ENCODE results near the gene SPTA1. TPM values are rescaled to one million over a fixed set of nuclear protein-coding genes. Genes with fewer than 3 reads are reported as not detected.

Gene SPTA1
- total and polyA plus RNA-seq, 8 donors, result 0.03 to 0.13 (median 0.09) TPM; not detected in 5

DNA sequence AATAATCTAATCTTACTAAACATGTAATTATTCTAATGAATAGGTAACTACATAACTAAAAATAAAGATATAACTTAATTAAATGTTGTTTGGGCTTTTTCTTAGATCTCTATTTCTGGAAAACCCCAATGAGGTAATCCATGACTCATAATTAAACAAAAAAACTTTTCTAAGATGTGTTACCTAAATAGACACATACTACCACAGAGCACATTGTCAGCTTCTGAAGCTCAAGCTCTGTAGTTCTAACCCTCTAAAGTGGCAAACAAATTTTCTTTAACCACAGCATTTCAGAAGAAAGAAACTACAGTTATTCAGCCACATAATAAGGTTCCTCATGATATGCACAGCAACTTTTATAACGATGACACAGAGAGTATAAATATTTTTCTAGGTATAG, 29.8 kb upstream of the SPTA1 start:
- intact Hi-C loops (cut with DNase I), result no loop called here
- no peaks in the 10 kb centered on the region for H3K36me3 ChIP-seq
- DNase-seq (no peak), FAIRE-seq (no peak), ATAC-seq (no peak)
- TF ChIP-seq, protein P1, sequence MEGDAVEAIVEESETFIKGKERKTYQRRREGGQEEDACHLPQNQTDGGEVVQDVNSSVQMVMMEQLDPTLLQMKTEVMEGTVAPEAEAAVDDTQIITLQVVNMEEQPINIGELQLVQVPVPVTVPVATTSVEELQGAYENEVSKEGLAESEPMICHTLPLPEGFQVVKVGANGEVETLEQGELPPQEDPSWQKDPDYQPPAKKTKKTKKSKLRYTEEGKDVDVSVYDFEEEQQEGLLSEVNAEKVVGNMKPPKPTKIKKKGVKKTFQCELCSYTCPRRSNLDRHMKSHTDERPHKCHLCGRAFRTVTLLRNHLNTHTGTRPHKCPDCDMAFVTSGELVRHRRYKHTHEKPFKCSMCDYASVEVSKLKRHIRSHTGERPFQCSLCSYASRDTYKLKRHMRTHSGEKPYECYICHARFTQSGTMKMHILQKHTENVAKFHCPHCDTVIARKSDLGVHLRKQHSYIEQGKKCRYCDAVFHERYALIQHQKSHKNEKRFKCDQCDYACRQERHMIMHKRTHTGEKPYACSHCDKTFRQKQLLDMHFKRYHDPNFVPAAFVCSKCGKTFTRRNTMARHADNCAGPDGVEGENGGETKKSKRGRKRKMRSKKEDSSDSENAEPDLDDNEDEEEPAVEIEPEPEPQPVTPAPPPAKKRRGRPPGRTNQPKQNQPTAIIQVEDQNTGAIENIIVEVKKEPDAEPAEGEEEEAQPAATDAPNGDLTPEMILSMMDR (IDR thresholded peaks at IDR 0.05), result no peak
- H3K4me3 ChIP-seq, result no peak overlapping the region
- H3K27me3 ChIP-seq, result peaks cover 0 to 9% (median 3%) of the 10 kb centered on the region in 4 donors
- no peaks in the 10 kb centered on the region for H3K4me1 ChIP-seq
- no peak overlapping the region for H3K27ac ChIP-seq
- WGBS, 2 donors, result 59 to 78% methylated on average over 1 of the region's 1 CpG
- H3K9me3 ChIP-seq, result no peaks in the 10 kb centered on the region

DNA sequence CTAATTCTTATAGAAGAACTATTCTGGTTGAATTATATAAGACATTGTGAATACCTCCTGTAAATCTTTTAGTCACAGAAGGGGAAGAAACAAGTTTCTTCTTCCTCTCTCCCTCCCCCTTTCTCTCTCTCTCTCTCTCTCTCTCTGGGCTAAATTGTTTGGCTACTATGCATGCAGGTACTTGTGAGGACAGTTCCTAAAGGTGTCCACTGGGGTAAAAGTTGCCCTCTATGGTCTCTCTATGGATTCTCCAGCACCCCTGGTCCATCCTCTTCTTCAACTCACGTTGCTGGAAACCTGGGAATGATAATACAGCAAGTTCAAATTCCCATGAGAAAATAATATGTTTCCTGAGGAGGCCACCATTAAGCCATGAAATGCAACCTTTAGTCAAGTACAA, 28.2 kb upstream of the SPTA1 start:
- H3K36me3 ChIP-seq, result no peaks in the 10 kb centered on the region
- no peaks in the 10 kb centered on the region for H3K9me3 ChIP-seq
- FAIRE-seq, result no peak
- H3K27ac ChIP-seq, result no peak overlapping the region
- no peak for ATAC-seq
- intact Hi-C loops (cut with DNase I), result no loop called here
- WGBS, 2 donors, result 15 to 27% methylated on average over 1 of the region's 1 CpG
- no peaks in the 10 kb centered on the region for H3K4me1 ChIP-seq
- TF ChIP-seq, protein P1 (IDR thresholded peaks at IDR 0.05), result no peak
- H3K4me3 ChIP-seq, result no peak overlapping the region
- peaks cover 0 to 9% (median 2%) of the 10 kb centered on the region in 4 donors for H3K27me3 ChIP-seq
- no peak for DNase-seq

DNA sequence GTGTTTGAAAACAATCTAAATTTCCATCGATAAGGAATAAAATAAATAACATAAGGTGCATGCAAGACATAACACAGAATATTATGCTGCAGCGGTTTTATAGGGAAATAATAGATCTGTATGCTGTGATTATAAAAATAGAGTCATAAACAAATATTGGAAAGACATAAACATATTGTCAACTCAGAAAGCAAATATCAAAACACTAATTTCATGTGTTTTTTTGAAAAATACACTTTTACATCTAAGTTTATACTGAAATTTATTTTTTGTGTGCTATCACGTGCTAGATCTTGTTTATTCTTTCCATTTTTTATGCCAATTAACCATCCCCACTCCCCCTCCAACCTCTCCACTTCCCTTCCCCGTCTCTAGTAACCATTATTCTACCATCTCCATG, 24.6 kb upstream of the SPTA1 start:
- no peak overlapping the region for H3K27ac ChIP-seq
- H3K4me3 ChIP-seq, result no peak overlapping the region
- TF ChIP-seq, protein P1 (IDR thresholded peaks at IDR 0.05), result no peak
- no peaks in the 10 kb centered on the region for H3K9me3 ChIP-seq
- H3K36me3 ChIP-seq, result no peaks in the 10 kb centered on the region
- no peak for DNase-seq
- intact Hi-C loops (cut with DNase I), result no loop called here
- no peaks in the 10 kb centered on the region for H3K4me1 ChIP-seq
- 37 to 42% methylated on average over 4 of the region's 4 CpGs for WGBS, 2 donors
- ATAC-seq, result no peak
- peaks cover 0 to 7% (median 2%) of the 10 kb centered on the region in 4 donors for H3K27me3 ChIP-seq
- no peak for FAIRE-seq

DNA sequence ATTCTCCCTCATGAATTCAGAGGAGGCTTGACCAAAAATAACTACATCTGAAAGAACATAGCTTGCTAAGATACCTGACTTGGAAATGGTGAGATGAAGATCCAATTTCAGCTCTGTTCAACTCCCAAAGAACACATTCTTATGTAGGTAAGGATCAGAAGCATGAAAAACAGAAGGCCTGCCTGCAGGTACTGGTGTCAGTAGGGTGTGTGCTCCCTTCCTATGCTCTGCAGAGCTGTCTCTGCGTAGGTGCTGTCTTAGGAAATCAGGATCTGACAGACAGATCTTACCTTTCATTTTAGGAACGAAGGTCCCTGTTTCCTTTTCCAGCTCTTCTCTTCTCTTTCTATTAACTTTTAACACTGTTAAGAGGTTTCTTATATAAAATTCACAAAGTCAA, 19.6 kb upstream of the SPTA1 start:
- intact Hi-C loops (cut with DNase I), result no loop called here
- H3K9me3 ChIP-seq, result no peaks in the 10 kb centered on the region
- no peak overlapping the region for H3K27ac ChIP-seq
- H3K27me3 ChIP-seq, result no peaks in the 10 kb centered on the region
- ATAC-seq (no peak), FAIRE-seq (no peak), DNase-seq (no peak)
- TF ChIP-seq, protein P1 (IDR thresholded peaks at IDR 0.05), result no peak
- H3K4me3 ChIP-seq, result no peak overlapping the region
- no peaks in the 10 kb centered on the region for H3K36me3 ChIP-seq
- 45 to 49% methylated on average over 2 of the region's 2 CpGs for WGBS, 2 donors
- no peaks in the 10 kb centered on the region for H3K4me1 ChIP-seq

DNA sequence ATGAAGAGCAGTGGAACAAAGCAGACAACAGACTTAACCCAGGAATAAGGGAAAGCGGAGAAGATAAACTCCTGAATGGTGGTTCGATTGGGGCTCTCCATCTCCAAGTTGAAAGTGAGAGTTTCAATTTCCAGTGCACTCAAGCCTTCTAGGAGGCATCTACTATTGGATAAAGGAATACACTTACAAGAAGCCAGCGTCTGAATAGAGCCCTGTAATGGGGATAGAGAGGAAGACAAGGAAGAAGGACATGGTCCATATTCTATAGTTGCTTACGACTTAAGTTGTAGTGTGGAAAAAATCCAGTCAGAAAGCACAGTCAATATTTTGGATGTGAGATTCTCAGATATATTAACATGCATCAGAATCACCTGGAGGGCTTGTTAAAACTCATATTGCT, 14.0 kb upstream of the SPTA1 start, which contains the start of gene OR6K2:
TSS of gene OR6K2 (minus strand) at position 101 of the 400 bp plus-strand sequence. CDS start at position 101, 0 bp downstream.
- ATAC-seq (no peak), FAIRE-seq (no peak), DNase-seq (no peak)
- TF ChIP-seq, protein P1 (IDR thresholded peaks at IDR 0.05), result no peak
- 56 to 66% methylated on average over 4 of the region's 4 CpGs for WGBS, 2 donors
- Histone ChIP-seq H3K4me3 (no peak within 1 kb of the TSS), H3K9me3 (no peaks in the 10 kb centered on the region), H3K36me3 (no peaks in the 10 kb centered on the region), H3K27ac (no peak within 1 kb of the TSS), H3K27me3 (no peaks in the 10 kb centered on the region), H3K4me1 (no peaks in the 10 kb centered on the region)
- intact Hi-C loops (cut with DNase I), result no loop called here
